Parathyroid adenoma (tissue), 2 donors: ENCODE data around the gene TRIP12.

ENCODE experiments used
- H2AFZ ChIP-seq: fragments of 300-600 bp; sonication (generic); one replicate; pipeline ENCODE4 v1.7.0; 2017; ENCODE audit warnings: antibody characterized with exemption, mild to moderate bottlenecking
- H3K27ac ChIP-seq: fragments of 300-600 bp; sonication (generic); one replicate; pipeline ENCODE4 v1.7.0; 2017
- H3K27me3 ChIP-seq: fragments of 300-600 bp; sonication (generic); one replicate; pipeline ENCODE4 v1.7.0; 2017; ENCODE audit warnings: low read length; ENCODE audit not compliant: control insufficient read depth, insufficient read depth
- H3K36me3 ChIP-seq: fragments of 300-600 bp; sonication (generic); one replicate; pipeline ENCODE4 v1.7.0; 2017; ENCODE audit warnings: low read length; ENCODE audit not compliant: control insufficient read depth, insufficient read depth
- H3K4me1 ChIP-seq: fragments of 300-600 bp; sonication (generic); one replicate; pipeline ENCODE4 v1.7.0; 2017; ENCODE audit warnings: control low read depth
- H3K4me2 ChIP-seq: fragments of 300-600 bp; sonication (generic); one replicate; pipeline ENCODE4 v1.7.0; 2017; ENCODE audit warnings: low read length
- H3K4me3 ChIP-seq: fragments of 300-600 bp; sonication (generic); one replicate; pipeline ENCODE4 v1.7.0; 2017; ENCODE audit warnings: low read depth, low read length
- H3K79me2 ChIP-seq: fragments of 300-600 bp; sonication (generic); one replicate; pipeline ENCODE4 v1.7.0; 2017; ENCODE audit warnings: control low read depth
- H3K9ac ChIP-seq: fragments of 300-600 bp; sonication (generic); one replicate; pipeline ENCODE4 v1.7.0; 2017; ENCODE audit warnings: mild to moderate bottlenecking
- H3K9me3 ChIP-seq: fragments of 300-600 bp; sonication (generic); one replicate; pipeline ENCODE4 v1.7.0; 2017; ENCODE audit warnings: low read length; ENCODE audit not compliant: control insufficient read depth
- TF ChIP-seq, protein P1 (sequence below): fragments of 300-600 bp; sonication (generic); IDR thresholded peaks from one replicate; pipeline ENCODE4 v1.7.0; 2017; ENCODE audit warnings: antibody characterized with exemption, mild to moderate bottlenecking
- donor health status: primary hyperparathyroidism.

The TRIP12 gene

DNA sequence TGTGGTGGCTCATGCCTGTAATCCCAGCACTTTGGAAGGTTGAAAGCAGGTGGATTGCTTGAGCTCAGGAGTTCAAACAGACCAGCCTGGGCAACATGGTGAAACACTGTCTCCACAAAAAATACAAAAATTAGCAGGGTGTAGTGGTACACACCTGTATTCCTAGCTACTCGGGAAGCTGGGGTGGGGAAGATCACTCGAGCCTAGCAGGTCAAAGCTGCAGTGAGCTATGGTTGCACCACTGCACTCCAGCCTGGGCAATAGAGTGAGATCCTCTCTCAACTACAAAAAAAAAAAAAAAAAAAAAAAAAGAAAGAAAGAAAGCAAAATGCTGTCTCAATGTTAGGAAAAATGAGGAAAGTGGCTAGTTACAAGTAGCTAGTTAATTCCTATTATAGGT, 56.8 kb downstream of the TRIP12 start:
- H3K4me2 ChIP-seq, result no peak overlapping the region
- no peak overlapping the region for H3K9ac ChIP-seq
- H3K4me1 ChIP-seq, result peaks cover 4% of the 10 kb centered on the region
- TF ChIP-seq, protein P1, sequence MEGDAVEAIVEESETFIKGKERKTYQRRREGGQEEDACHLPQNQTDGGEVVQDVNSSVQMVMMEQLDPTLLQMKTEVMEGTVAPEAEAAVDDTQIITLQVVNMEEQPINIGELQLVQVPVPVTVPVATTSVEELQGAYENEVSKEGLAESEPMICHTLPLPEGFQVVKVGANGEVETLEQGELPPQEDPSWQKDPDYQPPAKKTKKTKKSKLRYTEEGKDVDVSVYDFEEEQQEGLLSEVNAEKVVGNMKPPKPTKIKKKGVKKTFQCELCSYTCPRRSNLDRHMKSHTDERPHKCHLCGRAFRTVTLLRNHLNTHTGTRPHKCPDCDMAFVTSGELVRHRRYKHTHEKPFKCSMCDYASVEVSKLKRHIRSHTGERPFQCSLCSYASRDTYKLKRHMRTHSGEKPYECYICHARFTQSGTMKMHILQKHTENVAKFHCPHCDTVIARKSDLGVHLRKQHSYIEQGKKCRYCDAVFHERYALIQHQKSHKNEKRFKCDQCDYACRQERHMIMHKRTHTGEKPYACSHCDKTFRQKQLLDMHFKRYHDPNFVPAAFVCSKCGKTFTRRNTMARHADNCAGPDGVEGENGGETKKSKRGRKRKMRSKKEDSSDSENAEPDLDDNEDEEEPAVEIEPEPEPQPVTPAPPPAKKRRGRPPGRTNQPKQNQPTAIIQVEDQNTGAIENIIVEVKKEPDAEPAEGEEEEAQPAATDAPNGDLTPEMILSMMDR, result no peak
- no peak overlapping the region for H3K4me3 ChIP-seq
- no peaks in the 10 kb centered on the region for H3K9me3 ChIP-seq
- H3K27ac ChIP-seq, result no peak overlapping the region
- no peaks in the 10 kb centered on the region for H3K36me3 ChIP-seq
- no peaks in the 10 kb centered on the region for H3K27me3 ChIP-seq
- H2AFZ ChIP-seq, result no peak overlapping the region
- peaks cover 33% of the 10 kb centered on the region for H3K79me2 ChIP-seq

DNA sequence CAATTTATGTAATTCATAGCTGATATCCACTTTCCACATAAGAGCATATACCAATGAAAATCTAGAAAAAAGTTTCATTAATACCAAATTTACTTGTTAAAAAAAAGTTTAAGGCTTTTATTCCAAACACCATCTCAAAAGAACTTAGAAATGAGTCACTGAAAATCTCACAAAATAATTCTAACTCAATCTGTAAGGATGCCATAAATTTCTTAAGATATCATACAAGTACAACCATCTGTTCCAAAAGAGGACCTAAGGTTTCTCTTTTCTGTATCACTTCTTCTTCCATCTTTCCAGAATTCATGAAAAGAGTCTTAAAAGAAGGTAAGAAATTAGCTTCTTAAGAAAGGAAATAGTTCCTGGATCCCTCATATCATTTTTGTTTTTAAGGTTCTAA, 60.4 kb downstream of the TRIP12 start:
- H3K79me2 ChIP-seq, result peaks cover 24% of the 10 kb centered on the region
- TF ChIP-seq, protein P1, result no peak

DNA sequence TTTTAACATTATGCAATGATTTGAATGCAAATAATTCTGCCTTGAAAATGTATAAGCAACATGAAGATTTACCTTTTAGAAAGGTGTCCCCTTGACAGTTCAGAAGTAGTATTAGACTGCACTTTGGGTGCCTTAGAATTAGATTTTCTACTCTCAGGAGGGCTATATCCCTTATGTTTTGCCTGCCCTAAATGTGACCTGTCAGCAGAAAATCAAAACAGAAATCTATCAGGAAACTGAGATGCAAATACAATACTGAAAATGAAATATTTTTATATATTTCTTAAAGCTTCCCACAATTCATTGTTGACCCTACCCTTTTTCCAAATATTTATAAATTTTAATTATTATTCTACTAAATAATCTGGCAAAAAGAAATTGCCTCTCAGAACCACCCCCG, 61.5 kb downstream of the TRIP12 start:
- Histone ChIP-seq H3K79me2 (peaks cover 31% of the 10 kb centered on the region), H3K9me3 (no peaks in the 10 kb centered on the region), H2AFZ (no peak overlapping the region), H3K9ac (no peak overlapping the region), H3K4me3 (no peak overlapping the region), H3K27ac (no peak overlapping the region), H3K4me1 (peaks cover 7% of the 10 kb centered on the region), H3K27me3 (no peaks in the 10 kb centered on the region), H3K36me3 (no peaks in the 10 kb centered on the region), H3K4me2 (no peak overlapping the region)
- TF ChIP-seq, protein P1, result no peak

More for the DNA sequence above, 60.4 kb downstream of the TRIP12 start:
- no peak overlapping the region for H3K4me2 ChIP-seq
- H3K36me3 ChIP-seq, result no peaks in the 10 kb centered on the region
- no peak overlapping the region for H2AFZ ChIP-seq
- H3K27me3 ChIP-seq, result no peaks in the 10 kb centered on the region
- H3K9me3 ChIP-seq, result no peaks in the 10 kb centered on the region
- H3K4me3 ChIP-seq, result no peak overlapping the region
- H3K27ac ChIP-seq, result no peak overlapping the region
- peaks cover 7% of the 10 kb centered on the region for H3K4me1 ChIP-seq
- no peak overlapping the region for H3K9ac ChIP-seq

DNA sequence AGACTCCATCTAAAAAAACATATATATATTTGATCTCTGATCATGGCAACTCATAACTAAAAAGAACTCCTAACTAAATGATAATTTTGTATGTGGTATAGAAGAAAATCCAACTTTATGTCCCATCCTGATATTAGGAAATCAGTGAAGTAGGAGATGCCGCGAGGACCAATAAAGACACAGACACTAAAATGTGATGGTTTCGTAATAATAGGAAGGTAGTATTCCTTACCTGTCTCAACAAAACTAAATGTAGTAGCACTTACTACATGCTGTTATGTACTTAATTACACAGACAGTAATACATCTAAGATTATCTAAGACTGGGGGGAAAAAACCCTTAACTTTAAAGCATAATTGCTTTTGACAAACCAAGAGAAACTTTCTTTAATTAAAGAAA, 63.5 kb downstream of the TRIP12 start:
- H3K79me2 ChIP-seq, result peaks cover 40% of the 10 kb centered on the region
- no peak overlapping the region for H3K27ac ChIP-seq
- H3K4me3 ChIP-seq, result no peak overlapping the region
- no peak overlapping the region for H3K4me2 ChIP-seq
- no peaks in the 10 kb centered on the region for H3K36me3 ChIP-seq
- peaks cover 7% of the 10 kb centered on the region for H3K4me1 ChIP-seq
- no peak overlapping the region for H3K9ac ChIP-seq
- no peaks in the 10 kb centered on the region for H3K9me3 ChIP-seq
- TF ChIP-seq, protein P1, result no peak
- H3K27me3 ChIP-seq, result no peaks in the 10 kb centered on the region
- H2AFZ ChIP-seq, result no peak overlapping the region

DNA sequence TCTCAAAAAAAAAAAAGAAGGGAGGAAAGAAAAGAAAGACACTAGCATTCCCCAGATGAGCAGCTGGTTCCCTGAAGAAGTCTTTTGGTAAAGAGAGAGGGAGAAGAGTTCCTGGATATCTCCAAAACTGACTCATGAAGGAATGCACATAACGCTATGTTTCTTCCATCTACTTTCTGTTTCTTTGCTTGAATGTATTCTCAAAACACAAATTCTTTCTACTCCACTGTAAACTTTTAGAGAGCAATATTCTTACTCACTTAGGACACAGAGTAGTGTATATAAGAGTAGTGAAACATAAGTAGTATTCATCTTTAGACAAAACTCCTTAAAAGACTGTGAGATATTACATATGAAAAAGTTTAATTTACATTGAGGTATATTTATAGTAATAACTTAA, 64.2 kb downstream of the TRIP12 start:
- Histone ChIP-seq H3K79me2 (peaks cover 36% of the 10 kb centered on the region), H2AFZ (no peak overlapping the region), H3K9ac (no peak overlapping the region), H3K36me3 (no peaks in the 10 kb centered on the region), H3K27ac (no peak overlapping the region), H3K4me2 (no peak overlapping the region), H3K4me1 (peaks cover 7% of the 10 kb centered on the region), H3K4me3 (no peak overlapping the region), H3K27me3 (no peaks in the 10 kb centered on the region), H3K9me3 (no peaks in the 10 kb centered on the region)
- TF ChIP-seq, protein P1, result no peak
